ENCODE data around the gene SLC17A5.
"Not testable (repeated sequence)": the region's sequence is repeated elsewhere in the genome, so short reads cannot be mapped to it uniquely, and the experiment has no call there.

SLC17A5 gene, protein sequence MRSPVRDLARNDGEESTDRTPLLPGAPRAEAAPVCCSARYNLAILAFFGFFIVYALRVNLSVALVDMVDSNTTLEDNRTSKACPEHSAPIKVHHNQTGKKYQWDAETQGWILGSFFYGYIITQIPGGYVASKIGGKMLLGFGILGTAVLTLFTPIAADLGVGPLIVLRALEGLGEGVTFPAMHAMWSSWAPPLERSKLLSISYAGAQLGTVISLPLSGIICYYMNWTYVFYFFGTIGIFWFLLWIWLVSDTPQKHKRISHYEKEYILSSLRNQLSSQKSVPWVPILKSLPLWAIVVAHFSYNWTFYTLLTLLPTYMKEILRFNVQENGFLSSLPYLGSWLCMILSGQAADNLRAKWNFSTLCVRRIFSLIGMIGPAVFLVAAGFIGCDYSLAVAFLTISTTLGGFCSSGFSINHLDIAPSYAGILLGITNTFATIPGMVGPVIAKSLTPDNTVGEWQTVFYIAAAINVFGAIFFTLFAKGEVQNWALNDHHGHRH

GRCh38 chr6:73653571-73654424 lies at the start of gene SLC17A5:
SLC17A5 (minus strand) TSS chr6:73653992; CDS start chr6:73653886, 106 bp downstream.
- peak; percentile 90 for DNase-seq (ENCODE audit: low spot score)

- DNase-seq (ENCODE audit: low spot score): no peak
These were observed 49.7 kb upstream of the SLC17A5 start for GRCh38 chr6:73703466-73703865.

- no peak for DNase-seq (ENCODE audit: low spot score)
These were observed 48.7 kb upstream of the SLC17A5 start for GRCh38 chr6:73702444-73702843.

DNA sequence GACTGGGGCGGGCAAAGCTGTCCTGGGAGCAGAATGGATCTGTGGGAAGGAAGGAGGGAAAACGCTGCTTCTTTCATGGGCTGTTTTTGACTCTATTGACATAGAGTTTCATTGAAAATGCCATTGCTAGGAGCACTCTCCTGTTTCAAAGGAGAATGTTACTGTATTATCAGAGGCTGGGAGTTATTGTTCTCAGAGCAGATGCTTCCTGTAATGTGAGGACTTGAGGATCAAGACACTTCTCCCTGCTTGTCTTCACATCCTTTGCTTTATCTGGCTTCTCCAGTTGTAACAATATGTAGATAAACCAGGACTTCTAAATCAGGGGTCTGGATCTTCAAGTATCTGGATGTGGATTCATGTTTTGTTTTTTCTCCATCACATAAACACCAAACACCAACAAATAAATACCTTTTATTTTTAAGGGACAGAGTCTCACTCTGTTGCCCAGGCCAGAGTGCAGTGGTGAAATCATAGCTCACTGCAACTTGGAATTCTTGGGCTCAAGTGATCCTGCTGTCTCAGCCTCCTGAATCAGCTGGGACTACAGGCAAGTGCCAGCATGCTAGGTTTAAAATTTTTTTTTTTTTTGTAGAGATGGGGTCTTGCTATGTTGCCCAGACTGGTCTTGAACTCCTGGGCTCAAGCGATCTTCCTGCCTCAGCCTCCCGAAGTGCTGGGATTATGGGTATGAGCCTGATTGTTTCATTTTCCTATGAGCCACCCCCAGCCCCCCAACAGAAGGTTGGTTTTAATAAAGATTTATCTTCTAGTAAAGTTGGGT lies 46.1 kb upstream of the SLC17A5 start:
- DNase-seq (ENCODE audit: low spot score): no peak

DNA sequence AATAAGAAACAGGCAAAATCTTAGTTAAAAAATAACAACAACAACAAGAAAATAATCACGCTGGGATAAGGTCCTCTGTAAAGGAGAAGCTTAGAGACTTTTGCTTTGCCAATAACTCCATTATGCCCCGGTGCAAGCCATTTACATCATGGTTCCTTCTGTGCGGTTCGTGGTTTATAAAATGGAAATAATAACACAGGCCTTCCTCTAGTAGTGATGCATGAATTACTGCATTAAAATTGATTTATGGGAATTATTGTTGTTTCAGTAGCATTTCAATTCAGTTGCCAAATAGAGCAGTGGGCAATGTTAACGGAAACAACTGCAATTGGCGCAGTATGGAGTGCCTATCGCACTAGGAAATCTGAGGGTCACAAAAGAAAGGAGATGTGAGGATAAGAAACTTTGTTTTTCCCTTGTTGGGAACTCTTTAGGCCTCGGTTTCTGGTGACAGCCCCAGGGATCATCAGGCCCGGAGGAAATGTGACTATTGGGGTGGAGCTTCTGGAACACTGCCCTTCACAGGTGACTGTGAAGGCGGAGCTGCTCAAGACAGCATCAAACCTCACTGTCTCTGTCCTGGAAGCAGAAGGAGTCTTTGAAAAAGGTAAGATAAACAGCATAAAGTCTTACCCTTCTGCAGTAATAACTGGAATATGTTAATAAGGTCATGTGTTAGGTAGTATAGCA lies 43.3 kb upstream of the SLC17A5 start:
- DNase-seq (ENCODE audit: low spot score): no peak

DNA sequence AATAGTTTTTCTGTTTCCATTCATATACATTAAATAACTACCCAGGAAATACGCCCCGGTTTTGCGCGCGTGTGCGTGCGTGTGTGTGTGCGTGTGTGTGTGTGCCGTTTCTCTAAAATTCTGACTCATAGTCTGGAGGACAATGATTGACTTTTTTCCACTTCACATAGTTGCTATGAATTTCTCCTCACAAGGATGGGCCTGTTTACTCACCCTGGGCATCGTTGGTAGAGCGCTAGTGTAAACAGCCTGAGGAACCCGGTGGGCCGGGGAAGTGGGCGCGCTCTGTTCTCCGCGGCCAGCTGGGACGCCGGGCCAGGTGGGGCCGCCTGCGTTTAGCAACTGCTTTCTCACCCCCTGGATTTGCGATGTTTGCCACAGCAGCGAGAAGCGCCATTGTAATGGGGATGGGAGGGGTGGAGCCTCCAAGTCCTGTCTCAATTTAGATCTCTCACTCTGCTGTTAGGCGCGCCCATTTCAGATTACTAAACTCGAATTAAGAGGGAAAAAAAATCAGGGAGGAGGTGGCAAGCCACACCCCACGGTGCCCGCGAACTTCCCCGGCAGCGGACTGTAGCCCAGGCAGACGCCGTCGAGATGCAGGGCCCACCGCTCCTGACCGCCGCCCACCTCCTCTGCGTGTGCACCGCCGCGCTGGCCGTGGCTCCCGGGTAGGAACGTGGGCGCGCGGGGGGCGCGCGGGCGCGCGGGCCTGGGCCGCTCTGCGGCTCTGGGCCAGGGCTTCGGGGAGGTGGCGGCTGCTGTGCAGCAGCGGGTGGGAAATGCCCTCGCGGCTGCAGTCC lies 42.0 kb upstream of the SLC17A5 start, which contains the start of gene CD109:
TSS of gene CD109 (plus strand) at position 585 of the 803 bp plus-strand sequence. CDS start at position 598, 13 bp downstream.
- no peak for DNase-seq (ENCODE audit: low spot score)

GRCh38 chr6:73694711-73695411 lies 41.1 kb upstream of the SLC17A5 start:
- DNase-seq (ENCODE audit: low spot score): peak; percentile 51

- DNase-seq (ENCODE audit: low spot score): no peak
These were observed 37.7 kb upstream of the SLC17A5 start for GRCh38 chr6:73691512-73691911.

DNA sequence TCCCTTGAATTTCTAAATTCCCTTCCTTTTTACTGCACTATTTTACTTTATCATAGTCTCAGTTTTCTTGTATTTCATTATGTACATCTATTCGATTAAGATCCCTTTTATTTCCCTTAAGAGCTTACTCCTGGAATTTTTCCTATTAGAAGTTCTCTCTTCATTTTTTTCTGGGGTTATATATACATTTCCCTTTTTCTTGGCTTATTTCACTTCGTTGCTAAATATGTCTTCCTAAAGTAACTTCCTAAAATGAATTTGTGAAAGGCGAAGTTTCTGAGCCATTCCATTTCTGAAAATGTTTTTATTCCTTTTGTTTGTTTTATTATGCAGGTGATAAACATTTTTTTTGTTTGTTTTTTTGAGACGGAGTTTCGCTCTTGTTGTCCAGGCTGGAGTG lies 36.3 kb upstream of the SLC17A5 start:
- no peak for DNase-seq (ENCODE audit: low spot score)

- DNase-seq (ENCODE audit: low spot score): no peak
These were observed 34.6 kb upstream of the SLC17A5 start for GRCh38 chr6:73688351-73688750.

DNA sequence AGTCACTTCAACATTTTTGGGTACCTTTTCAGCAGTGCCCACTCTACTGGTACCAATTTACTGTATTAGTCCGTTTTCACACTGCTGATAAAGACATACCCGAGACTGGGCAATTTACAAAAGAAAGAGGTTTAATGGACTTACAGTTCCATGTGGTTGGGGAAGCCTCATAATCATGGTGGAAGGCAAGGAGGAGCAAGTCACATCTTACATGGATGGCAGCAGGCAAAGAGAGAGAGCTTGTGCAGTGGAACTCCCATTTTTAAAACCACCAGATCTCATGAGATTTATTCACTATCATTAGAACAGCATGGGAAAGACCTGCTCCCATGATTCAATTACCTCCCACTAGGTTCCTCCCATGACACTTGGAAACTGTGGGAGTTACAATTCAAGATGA lies 29.8 kb upstream of the SLC17A5 start:
- not testable (repeated sequence) for DNase-seq (ENCODE audit: low spot score)

DNA sequence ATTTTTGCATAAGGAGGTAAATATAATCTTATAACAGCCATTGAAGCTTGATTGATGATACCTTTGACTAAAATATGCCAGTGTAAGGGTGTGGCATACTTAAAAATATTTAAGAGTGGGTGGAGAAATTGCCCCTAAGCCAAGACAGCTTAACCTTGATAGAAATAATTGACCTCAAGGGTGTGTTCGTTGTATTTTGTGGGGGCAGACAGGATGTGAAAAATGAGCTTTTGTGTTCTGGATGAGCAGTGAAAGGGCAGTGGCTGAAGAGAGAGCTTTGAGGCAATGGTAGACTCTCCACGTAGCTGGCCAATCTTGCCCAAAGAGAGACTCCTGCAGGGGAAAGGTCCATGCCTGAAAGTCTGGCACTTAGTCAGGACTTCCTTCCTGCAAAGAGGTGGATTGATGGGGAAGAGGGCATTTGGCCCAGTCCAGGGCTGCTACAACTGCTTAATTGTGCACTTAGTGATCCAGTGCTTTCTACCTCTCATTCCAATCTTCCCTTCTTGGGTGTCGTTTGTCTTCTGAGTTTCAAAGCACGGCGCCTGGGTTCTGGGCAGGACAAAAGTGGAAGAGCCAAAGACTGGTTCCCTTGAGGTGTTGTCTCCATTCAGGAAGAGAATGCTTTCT lies 26.6 kb upstream of the SLC17A5 start:
- DNase-seq (ENCODE audit: low spot score): no peak

DNA sequence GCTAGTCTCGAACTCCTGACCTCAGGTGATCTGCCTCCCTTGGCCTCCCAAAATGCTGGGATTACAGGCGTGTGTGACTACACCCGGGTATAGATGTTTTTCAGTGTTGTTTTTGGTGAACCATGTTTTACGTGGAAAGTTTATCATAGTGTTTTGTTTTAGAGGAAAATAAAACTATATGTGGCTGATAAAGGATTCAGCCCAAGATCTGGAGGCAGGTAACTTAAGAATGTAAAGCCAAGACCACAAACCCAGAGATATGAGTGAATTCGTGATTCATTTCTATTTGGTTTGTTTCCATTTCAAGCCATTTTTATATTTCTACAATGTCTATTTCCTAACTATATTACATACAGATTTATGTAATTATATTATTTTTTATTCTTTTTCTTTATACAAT lies 26.1 kb upstream of the SLC17A5 start:
- not testable (repeated sequence) for DNase-seq (ENCODE audit: low spot score)

DNA sequence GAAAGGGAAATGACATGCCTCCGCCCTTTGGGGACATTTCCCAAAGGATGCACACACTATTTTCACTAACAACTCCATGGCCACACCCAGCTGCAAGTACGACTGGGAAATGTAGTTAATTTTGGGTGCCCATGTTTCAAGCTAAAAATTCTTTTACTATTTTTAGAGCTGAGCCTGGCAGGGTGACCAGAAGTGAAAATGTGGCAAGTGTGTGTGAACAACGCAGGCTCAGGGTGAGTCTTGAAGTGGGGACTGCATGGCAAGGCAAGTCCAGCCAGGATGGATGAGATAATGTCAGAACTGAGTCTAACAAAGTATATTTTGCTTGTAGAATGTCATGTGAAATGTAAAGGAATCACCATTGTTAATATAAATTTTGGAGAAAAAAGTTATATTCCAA lies 25.2 kb upstream of the SLC17A5 start:
- DNase-seq (ENCODE audit: low spot score): no peak

DNA sequence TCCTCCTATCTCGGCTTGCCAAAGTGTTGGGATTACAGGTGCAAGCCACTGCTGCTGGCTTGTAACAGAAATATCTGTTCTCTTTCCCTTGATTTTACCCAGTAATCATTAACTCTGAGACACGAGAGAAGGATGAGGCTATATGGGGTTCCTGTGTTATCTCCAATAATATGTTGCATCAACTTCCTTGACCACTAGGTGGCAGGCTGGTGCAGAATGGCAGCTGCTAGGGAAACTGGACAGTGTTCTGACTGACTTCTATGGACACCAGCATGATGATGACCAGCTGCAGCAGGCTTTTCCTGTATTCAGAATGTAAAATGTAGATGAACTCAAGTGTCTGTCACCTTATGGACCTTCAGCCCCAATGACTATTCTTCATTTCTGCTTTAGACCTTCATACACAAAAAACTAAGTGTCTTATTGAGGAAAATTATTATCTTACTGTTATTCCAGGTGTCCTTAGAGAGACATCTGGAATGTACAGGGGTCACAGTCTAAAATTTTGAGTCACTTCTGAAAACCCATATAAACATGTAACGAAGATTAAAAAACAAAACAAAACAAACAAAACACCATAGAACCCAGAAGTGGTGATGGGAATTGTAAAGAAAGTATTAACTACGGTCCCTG lies 21.8 kb upstream of the SLC17A5 start:
- DNase-seq (ENCODE audit: low spot score): peak; percentile 72

DNA sequence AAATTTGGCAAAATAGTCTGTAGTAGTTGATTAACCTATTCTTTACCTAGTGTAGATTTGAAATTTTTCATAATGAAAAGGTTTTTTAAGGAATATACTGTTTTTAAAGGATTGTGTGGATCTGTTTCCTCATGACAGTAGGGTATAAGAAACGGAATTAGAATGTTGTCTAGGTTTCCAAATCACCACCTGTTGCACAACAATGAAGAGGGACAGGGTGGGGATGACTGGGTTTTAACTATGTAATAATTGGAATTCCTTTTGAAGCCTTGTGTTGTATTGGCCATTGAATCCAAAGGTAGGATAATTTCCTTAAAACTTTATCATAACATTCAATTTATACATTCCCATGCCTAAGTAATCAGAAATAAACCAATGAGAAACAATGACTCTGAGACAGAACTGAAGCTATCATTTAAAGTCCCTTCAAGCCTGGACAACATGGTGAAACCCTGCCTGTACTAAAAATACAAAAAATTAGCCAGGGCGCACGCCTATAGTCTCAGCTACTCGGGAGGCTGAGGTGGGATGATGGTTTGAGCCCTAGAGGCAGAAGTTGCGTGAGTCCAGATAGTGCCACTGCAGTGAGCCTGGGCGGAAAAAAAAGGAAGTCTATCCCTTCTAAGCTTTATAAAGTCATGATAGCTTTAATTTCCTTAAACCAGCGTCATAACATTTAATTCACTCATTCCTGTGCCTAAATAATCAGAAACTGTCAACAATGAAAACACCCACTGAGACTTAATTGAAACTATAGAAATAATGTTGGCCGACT lies 18.3 kb upstream of the SLC17A5 start:
- DNase-seq (ENCODE audit: low spot score): no peak

- no peak for DNase-seq (ENCODE audit: low spot score)
These were observed 15.2 kb upstream of the SLC17A5 start for GRCh38 chr6:73669005-73669404.

DNA sequence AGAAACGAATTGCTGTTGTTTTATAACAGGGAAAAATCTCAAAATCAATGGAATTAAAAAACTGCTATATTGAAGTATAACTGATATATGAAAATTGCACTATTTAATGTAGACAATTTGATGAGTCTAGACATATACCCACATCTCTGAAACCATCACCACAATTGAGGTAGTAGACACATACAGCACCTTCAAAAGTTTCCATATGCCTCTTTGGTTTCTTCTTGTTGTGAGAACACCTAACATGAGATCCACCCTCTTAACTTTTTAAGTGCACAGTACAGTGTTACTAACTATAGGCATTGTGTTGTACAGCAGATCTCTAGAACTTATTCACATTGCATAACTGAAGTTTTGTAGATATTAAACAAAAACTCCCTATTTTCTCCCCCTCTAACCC lies 14.0 kb upstream of the SLC17A5 start:
- no peak for DNase-seq (ENCODE audit: low spot score)
